OCI-LY3 (cell line): Measurements from ENCODE around the gene PPP4R3B.

ENCODE experiments used
- H2AFZ ChIP-seq: fragments of 200-600, 300-600 bp; shearing (Covaris generic); 2 replicates; pipeline ENCODE4 v1.6.0; 2014; ENCODE audit warnings: antibody characterized with exemption, low read depth, low read length
- H3K27ac ChIP-seq: fragments of 200-600, 300-600 bp; sonication (generic); 2 replicates; pipeline ENCODE4 v1.5.1; 2014; ENCODE audit warnings: mild to moderate bottlenecking, low read length, moderate library complexity, mixed read lengths
- H3K27me3 ChIP-seq: fragments of 200-600, 300-600 bp; sonication (generic); 2 replicates; pipeline ENCODE4 v1.6.1; 2014; ENCODE audit warnings: low read depth, low read length, mixed read lengths
- H3K36me3 ChIP-seq: fragments of 200-600, 300-600 bp; sonication (generic); replicated peaks from 2 replicates; pipeline ENCODE3; 2014; ENCODE audit warnings: low read depth, low read length, mixed read lengths
- H3K4me1 ChIP-seq: fragments of 300-600, 200-600 bp; sonication (generic); 2 replicates; pipeline ENCODE4 v1.6.1; 2014; ENCODE audit warnings: low read length, mixed read lengths
- H3K4me2 ChIP-seq: fragments of 200-600, 300-600 bp; sonication (generic); 2 replicates; pipeline ENCODE4 v1.6.1; 2014; ENCODE audit warnings: low read length, mixed read lengths
- H3K4me3 ChIP-seq: fragments of 300-600, 200-600 bp; sonication (generic); 2 replicates; pipeline ENCODE4 v1.5.1; 2014; ENCODE audit warnings: antibody characterized with exemption, mild to moderate bottlenecking, low read length, moderate library complexity
- H3K79me2 ChIP-seq: fragments of 300-600, 200-600 bp; shearing (Covaris generic); 2 replicates; pipeline ENCODE4 v1.6.1; 2014; ENCODE audit warnings: mild to moderate bottlenecking, low read length, mixed read lengths
- H3K9ac ChIP-seq: fragments of 300-600, 200-600 bp; shearing (Covaris generic); 2 replicates; pipeline ENCODE4 v1.6.0; 2014; ENCODE audit warnings: mild to moderate bottlenecking, low read length, moderate library complexity
- H3K9me3 ChIP-seq: fragments of 200-600, 300-600 bp; shearing (Covaris generic); 2 replicates; pipeline ENCODE4 v1.6.1; 2014; ENCODE audit warnings: low read length, mixed read lengths; ENCODE audit not compliant: insufficient read depth
- H4K20me1 ChIP-seq: fragments of 200-600, 300-600 bp; sonication (generic); 2 replicates; pipeline ENCODE4 v1.6.1; 2016; ENCODE audit warnings: low read length, mixed read lengths; ENCODE audit not compliant: insufficient read depth
- EZH2phosphoT487 ChIP-seq: fragments of 200-600 bp; shearing (Covaris generic); IDR thresholded peaks from 2 replicates; pipeline ENCODE4 v1.6.1; 2018; ENCODE audit warnings: antibody characterized with exemption, mixed run types, low read depth
- TF ChIP-seq, protein P1 (sequence below): fragments of 200-600, 300-600 bp; sonication (generic); IDR thresholded peaks from 2 replicates; pipeline ENCODE4 v1.5.1; 2014; ENCODE audit warnings: antibody characterized with exemption, low read length, low read depth

Gene PPP4R3B

GRCh38 chr2:55595536-55595935 lies 21.9 kb downstream of the PPP4R3B start:
- H3K36me3 ChIP-seq, result peaks cover 30% of the 10 kb centered on the region
- H3K4me3 ChIP-seq, result no peak overlapping the region
- H3K27ac ChIP-seq, result no peak overlapping the region
- H3K9me3 ChIP-seq, result no peaks in the 10 kb centered on the region
- peaks cover 11% of the 10 kb centered on the region for H3K4me1 ChIP-seq
- no peak overlapping the region for H3K9ac ChIP-seq
- H3K79me2 ChIP-seq, result peaks cover 54% of the 10 kb centered on the region
- no peak overlapping the region for H2AFZ ChIP-seq
- 0 out of 2 replicates have a peak, but pooled peaks cover 6% of the 10 kb centered on the region for H4K20me1 ChIP-seq
- H3K27me3 ChIP-seq, result no peaks in the 10 kb centered on the region
- TF ChIP-seq EZH2phosphoT487, result no peak
- TF ChIP-seq, protein P1, sequence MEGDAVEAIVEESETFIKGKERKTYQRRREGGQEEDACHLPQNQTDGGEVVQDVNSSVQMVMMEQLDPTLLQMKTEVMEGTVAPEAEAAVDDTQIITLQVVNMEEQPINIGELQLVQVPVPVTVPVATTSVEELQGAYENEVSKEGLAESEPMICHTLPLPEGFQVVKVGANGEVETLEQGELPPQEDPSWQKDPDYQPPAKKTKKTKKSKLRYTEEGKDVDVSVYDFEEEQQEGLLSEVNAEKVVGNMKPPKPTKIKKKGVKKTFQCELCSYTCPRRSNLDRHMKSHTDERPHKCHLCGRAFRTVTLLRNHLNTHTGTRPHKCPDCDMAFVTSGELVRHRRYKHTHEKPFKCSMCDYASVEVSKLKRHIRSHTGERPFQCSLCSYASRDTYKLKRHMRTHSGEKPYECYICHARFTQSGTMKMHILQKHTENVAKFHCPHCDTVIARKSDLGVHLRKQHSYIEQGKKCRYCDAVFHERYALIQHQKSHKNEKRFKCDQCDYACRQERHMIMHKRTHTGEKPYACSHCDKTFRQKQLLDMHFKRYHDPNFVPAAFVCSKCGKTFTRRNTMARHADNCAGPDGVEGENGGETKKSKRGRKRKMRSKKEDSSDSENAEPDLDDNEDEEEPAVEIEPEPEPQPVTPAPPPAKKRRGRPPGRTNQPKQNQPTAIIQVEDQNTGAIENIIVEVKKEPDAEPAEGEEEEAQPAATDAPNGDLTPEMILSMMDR, result no peak
- no peak overlapping the region for H3K4me2 ChIP-seq

GRCh38 chr2:55592130-55592529 lies 25.3 kb downstream of the PPP4R3B start:
- H3K27me3 ChIP-seq, result no peaks in the 10 kb centered on the region
- peaks cover 13% of the 10 kb centered on the region for H3K4me1 ChIP-seq
- no peak for TF ChIP-seq EZH2phosphoT487
- TF ChIP-seq, protein P1, result no peak
- no peak overlapping the region for H3K4me2 ChIP-seq
- no peak overlapping the region for H3K9ac ChIP-seq
- no peak overlapping the region for H3K4me3 ChIP-seq
- H3K79me2 ChIP-seq, result peaks cover 59% of the 10 kb centered on the region
- H3K27ac ChIP-seq, result no peak overlapping the region
- H3K9me3 ChIP-seq, result no peaks in the 10 kb centered on the region
- H2AFZ ChIP-seq, result no peak overlapping the region
- H4K20me1 ChIP-seq, result 0 out of 2 replicates have a peak, but pooled peaks cover 8% of the 10 kb centered on the region
- H3K36me3 ChIP-seq, result peaks cover 22% of the 10 kb centered on the region

- TF ChIP-seq, protein P1, result no peak
- no peak for TF ChIP-seq EZH2phosphoT487
- H3K27ac ChIP-seq, result no peak overlapping the region
- no peaks in the 10 kb centered on the region for H3K9me3 ChIP-seq
- H3K4me3 ChIP-seq, result no peak overlapping the region
- peaks cover 13% of the 10 kb centered on the region for H3K4me1 ChIP-seq
- H3K36me3 ChIP-seq, result peaks cover 23% of the 10 kb centered on the region
- H3K27me3 ChIP-seq, result no peaks in the 10 kb centered on the region
- peaks cover 60% of the 10 kb centered on the region for H3K79me2 ChIP-seq
- peak overlapping the region; percentile 2; the same call in 1 of the 2 replicates for H3K4me2 ChIP-seq
- no peak overlapping the region for H2AFZ ChIP-seq
- H3K9ac ChIP-seq, result no peak overlapping the region
- H4K20me1 ChIP-seq, result 0 out of 2 replicates have a peak, but pooled peaks cover 8% of the 10 kb centered on the region
These were observed 26.5 kb downstream of the PPP4R3B start for GRCh38 chr2:55590810-55591440.

- Histone ChIP-seq H3K27ac (no peak overlapping the region), H3K4me2 (no peak overlapping the region), H2AFZ (no peak overlapping the region), H3K9ac (no peak overlapping the region), H3K27me3 (no peaks in the 10 kb centered on the region), H3K4me1 (peaks cover 2% of the 10 kb centered on the region), H3K79me2 (peaks cover 44% of the 10 kb centered on the region), H3K9me3 (no peaks in the 10 kb centered on the region), H3K36me3 (peaks cover 27% of the 10 kb centered on the region), H4K20me1 (0 out of 2 replicates have a peak, but pooled peaks cover 2% of the 10 kb centered on the region), H3K4me3 (no peak overlapping the region)
- TF ChIP-seq, protein P1, result no peak
- no peak for TF ChIP-seq EZH2phosphoT487
These were observed 31.9 kb downstream of the PPP4R3B start for GRCh38 chr2:55585451-55586080.
